Inflammatory macrophage treated with lipopolysaccharide for 1 hour (primary cell): ENCODE measurements around the gene ATP6V1F.

Source experiments
- DNase-seq, 2 donors: peaks; one replicate each; pipeline ENCODE4 v3.0.0-alpha.2; 2020 to 2022

The ATP6V1F gene

GRCh38 chr7:128884561-128885369, 22.1 kb downstream of the ATP6V1F start:
- no peak for DNase-seq

- DNase-seq, result no peak
These were observed 22.9 kb downstream of the ATP6V1F start for GRCh38 chr7:128885370-128886187.

- DNase-seq, result no peak
These were observed 23.9 kb downstream of the ATP6V1F start for GRCh38 chr7:128886391-128887168.

- DNase-seq, result no peak
These were observed 24.7 kb downstream of the ATP6V1F start for GRCh38 chr7:128887169-128888038.

GRCh38 chr7:128888039-128888755, 25.5 kb downstream of the ATP6V1F start:
- no peak for DNase-seq

GRCh38 chr7:128888756-128889095, 26.1 kb downstream of the ATP6V1F start:
- DNase-seq, result no peak

- no peak for DNase-seq
These were observed 26.5 kb downstream of the ATP6V1F start for GRCh38 chr7:128889121-128889520.

GRCh38 chr7:128890306-128891109, 27.9 kb downstream of the ATP6V1F start:
- DNase-seq, result peak in 1 of 2 donors; percentile 16

GRCh38 chr7:128891110-128891941, 28.7 kb downstream of the ATP6V1F start:
- DNase-seq, result no peak

GRCh38 chr7:128891942-128892269, 29.2 kb downstream of the ATP6V1F start:
- DNase-seq, result no peak

- no peak for DNase-seq
These were observed 30.0 kb downstream of the ATP6V1F start for GRCh38 chr7:128892521-128893250.

GRCh38 chr7:128893251-128894100, 30.8 kb downstream of the ATP6V1F start:
- DNase-seq, result no peak

GRCh38 chr7:128894101-128894440, 31.4 kb downstream of the ATP6V1F start:
- DNase-seq, result no peak

GRCh38 chr7:128895320-128895719, 32.7 kb downstream of the ATP6V1F start:
- DNase-seq, result no peak

- no peak for DNase-seq
These were observed 36.7 kb downstream of the ATP6V1F start for GRCh38 chr7:128899392-128899791.

- no peak for DNase-seq
These were observed 37.6 kb downstream of the ATP6V1F start for GRCh38 chr7:128900237-128900636.

GRCh38 chr7:128902761-128903585, 40.3 kb downstream of the ATP6V1F start:
- peak; percentile 53 to 85 for DNase-seq
